Caco-2 (cell line): ENCODE results near the gene TAF6L. TPM values are rescaled to one million over a fixed set of nuclear protein-coding genes. Genes with fewer than 3 reads are reported as not detected.

ENCODE experiments used
- BruUV-seq: library from RNA; stranded (reverse); fragments of 400-500 nt; replicated peaks from 2 replicates; lab custom pipeline; 2021; lab: Mats Ljungman, UMichigan
- CTCF ChIA-PET: fragments of 300-600 bp; sonication (Branson Sonifier 250); formaldehyde crosslinking; loops from one replicate; lab custom pipeline; 2022; ENCODE audit warnings: antibody characterized with exemption; lab: Charles Lee
- POLR2A ChIA-PET: fragments of 300-600 bp; sonication (Branson Sonifier 250); formaldehyde crosslinking; loops from one replicate; lab custom pipeline; 2022; ENCODE audit warnings: antibody characterized with exemption; lab: Charles Lee
- DNase-seq, 2 experiments: peaks; one replicate each; pipeline versions ENCODE4 v3.0.0 to v3.0.0-alpha.2; 2020 to 2022
- H3K27me3 ChIP-seq: replicated peaks from 2 replicates; pipeline ENCODE4 v1.6.0; 2011; ENCODE audit warnings: low read length; ENCODE audit not compliant: control insufficient read depth, insufficient read depth
- H3K36me3 ChIP-seq: 2 replicates; pipeline ENCODE4 v1.5.1; 2011; ENCODE audit warnings: low read length; ENCODE audit not compliant: control insufficient read depth, insufficient read depth
- H3K4me1 ChIP-seq: fragments of 250-450 bp; sonication (Bioruptor Pico); 2 replicates; pipeline ENCODE4 v1.5.1; 2020; ENCODE audit warnings: mild to moderate bottlenecking
- H3K4me3 ChIP-seq: 2 replicates; pipeline ENCODE4 v1.5.1; 2011; ENCODE audit warnings: low read depth, mild to moderate bottlenecking, control low read depth, low read length
- H3K9me3 ChIP-seq: fragments of 250-450 bp; sonication (Bioruptor Pico); 2 replicates; pipeline ENCODE4 v1.5.1; 2020; ENCODE audit warnings: mild to moderate bottlenecking, moderate library complexity
- H3K27ac Mint-ChIP-seq: one replicate; pipeline ENCODE4 v1.8.0; 2022; ENCODE audit warnings: mixed read lengths; ENCODE audit not compliant: unreplicated experiment
- H3K27me3 Mint-ChIP-seq: one replicate; pipeline ENCODE4 v1.8.0; 2022; ENCODE audit warnings: mixed read lengths; ENCODE audit not compliant: insufficient read depth, unreplicated experiment
- H3K36me3 Mint-ChIP-seq: one replicate; pipeline ENCODE4 v1.8.0; 2022; ENCODE audit warnings: mild to moderate bottlenecking, mixed read lengths; ENCODE audit not compliant: insufficient read depth, unreplicated experiment
- H3K4me1 Mint-ChIP-seq: one replicate; pipeline ENCODE4 v1.8.0; 2022; ENCODE audit warnings: low read depth, mixed read lengths; ENCODE audit not compliant: unreplicated experiment
- H3K4me3 Mint-ChIP-seq: one replicate; pipeline ENCODE4 v1.8.0; 2022; ENCODE audit warnings: mild to moderate bottlenecking, moderate library complexity, mixed read lengths; ENCODE audit not compliant: unreplicated experiment
- H3K9me3 Mint-ChIP-seq: one replicate; pipeline ENCODE4 v1.8.0; 2022; ENCODE audit warnings: mixed read lengths; ENCODE audit not compliant: unreplicated experiment
- intact Hi-C: fragments of 100-400 bp; cut with micrococcal nuclease; formaldehyde crosslinking; loops from one replicate; pipeline ENCODE4 v1.10.0; 2022; ENCODE audit not compliant: unreplicated experiment
- total RNA-seq: library from RNA; stranded (reverse); gene quantifications from 2 replicates; pipeline ENCODE4 v1.2.3, GENCODE V29; 2022
- TF ChIP-seq, protein P1 (sequence below), 2 experiments: fragments of 200-600 bp in 1 of 2; IDR thresholded peaks; 1 replicate in 1 of 2; 2 replicates in 1 of 2; pipeline versions ENCODE4 v1.5.1 to v1.8.0; 2011 to 2022; ENCODE audit warnings: antibody characterized with exemption in 1 of 2, control low read depth in 1 of 2, inconsistent platforms in 1 of 2, low read depth in 1 of 2, low read length in 1 of 2, mild to moderate bottlenecking in 1 of 2, moderate library complexity in 1 of 2; ENCODE audit not compliant: insufficient read depth in 1 of 2, severe bottlenecking in 1 of 2, unreplicated experiment in 1 of 2

Gene TAF6L
- total RNA-seq, 1 experiment from 2014 or later, result 26.8 TPM

DNA sequence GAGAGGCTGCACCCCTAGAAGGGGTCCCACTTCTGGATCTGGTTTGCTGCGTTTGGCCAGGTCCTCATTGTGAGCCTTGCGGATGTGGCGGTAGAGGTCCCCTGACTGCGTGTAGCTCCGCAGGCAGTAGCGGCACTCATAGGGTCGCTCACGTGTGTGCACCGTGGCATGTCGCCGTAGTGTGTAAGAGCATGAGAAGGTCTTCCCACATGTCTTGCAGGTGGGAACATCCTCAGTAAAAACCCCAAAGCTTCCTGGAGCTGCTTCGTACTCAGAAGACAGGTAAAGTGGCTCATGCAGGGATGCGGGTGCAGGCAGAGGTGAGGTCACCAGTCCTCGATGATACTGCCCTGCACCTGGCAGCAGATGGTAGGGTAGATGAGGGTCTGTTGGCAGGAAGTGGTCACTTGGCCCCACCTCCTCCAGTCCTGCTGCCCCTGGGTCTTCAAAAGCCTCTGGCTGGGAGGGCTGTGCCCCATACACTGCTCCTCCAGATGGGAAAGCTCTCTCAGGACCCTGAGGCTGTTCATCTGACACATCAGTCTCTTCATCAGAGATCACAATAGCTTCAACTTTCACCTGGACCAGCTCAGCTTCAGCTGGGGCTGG, 18.9 kb upstream of the TAF6L start:
- Mint-ChIP-seq H3K36me3 (peaks cover 23% of the 10 kb centered on the region), H3K4me3 (no peak overlapping the region), H3K4me1 (no peaks in the 10 kb centered on the region), H3K9me3 (no peaks in the 10 kb centered on the region), H3K27me3 (no peaks in the 10 kb centered on the region), H3K27ac (no peak overlapping the region)
- CTCF ChIA-PET, result no interaction called here
- Histone ChIP-seq H3K36me3 (peaks cover 3% of the 10 kb centered on the region), H3K4me1 (peaks cover 9% of the 10 kb centered on the region; the same call in 1 of the 2 replicates), H3K9me3 (no peaks in the 10 kb centered on the region), H3K27me3 (no peaks in the 10 kb centered on the region), H3K4me3 (no peak overlapping the region)
- intact Hi-C loops, result loop anchor here (2.0 kb wide), 1 partner anchor 23 kb away; the partner anchor contains the start of gene TTC9C
- no TSS peak for BruUV-seq
- TF ChIP-seq, protein P1, sequence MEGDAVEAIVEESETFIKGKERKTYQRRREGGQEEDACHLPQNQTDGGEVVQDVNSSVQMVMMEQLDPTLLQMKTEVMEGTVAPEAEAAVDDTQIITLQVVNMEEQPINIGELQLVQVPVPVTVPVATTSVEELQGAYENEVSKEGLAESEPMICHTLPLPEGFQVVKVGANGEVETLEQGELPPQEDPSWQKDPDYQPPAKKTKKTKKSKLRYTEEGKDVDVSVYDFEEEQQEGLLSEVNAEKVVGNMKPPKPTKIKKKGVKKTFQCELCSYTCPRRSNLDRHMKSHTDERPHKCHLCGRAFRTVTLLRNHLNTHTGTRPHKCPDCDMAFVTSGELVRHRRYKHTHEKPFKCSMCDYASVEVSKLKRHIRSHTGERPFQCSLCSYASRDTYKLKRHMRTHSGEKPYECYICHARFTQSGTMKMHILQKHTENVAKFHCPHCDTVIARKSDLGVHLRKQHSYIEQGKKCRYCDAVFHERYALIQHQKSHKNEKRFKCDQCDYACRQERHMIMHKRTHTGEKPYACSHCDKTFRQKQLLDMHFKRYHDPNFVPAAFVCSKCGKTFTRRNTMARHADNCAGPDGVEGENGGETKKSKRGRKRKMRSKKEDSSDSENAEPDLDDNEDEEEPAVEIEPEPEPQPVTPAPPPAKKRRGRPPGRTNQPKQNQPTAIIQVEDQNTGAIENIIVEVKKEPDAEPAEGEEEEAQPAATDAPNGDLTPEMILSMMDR (IDR thresholded peaks at IDR 0.05; ENCODE audit: insufficient read depth in 1 of 2, low read depth in 1 of 2, low read length in 1 of 2, severe bottlenecking in 1 of 2, unreplicated experiment in 1 of 2), result no peak
- POLR2A ChIA-PET, result interaction anchor here (0.5 to 1.7 kb wide), 2 partner anchors 10 to 80 kb away, joined by 3 to 11 read pairs; partner anchors contain the start of genes POLR2G and STX5
- DNase-seq, result no peak

DNA sequence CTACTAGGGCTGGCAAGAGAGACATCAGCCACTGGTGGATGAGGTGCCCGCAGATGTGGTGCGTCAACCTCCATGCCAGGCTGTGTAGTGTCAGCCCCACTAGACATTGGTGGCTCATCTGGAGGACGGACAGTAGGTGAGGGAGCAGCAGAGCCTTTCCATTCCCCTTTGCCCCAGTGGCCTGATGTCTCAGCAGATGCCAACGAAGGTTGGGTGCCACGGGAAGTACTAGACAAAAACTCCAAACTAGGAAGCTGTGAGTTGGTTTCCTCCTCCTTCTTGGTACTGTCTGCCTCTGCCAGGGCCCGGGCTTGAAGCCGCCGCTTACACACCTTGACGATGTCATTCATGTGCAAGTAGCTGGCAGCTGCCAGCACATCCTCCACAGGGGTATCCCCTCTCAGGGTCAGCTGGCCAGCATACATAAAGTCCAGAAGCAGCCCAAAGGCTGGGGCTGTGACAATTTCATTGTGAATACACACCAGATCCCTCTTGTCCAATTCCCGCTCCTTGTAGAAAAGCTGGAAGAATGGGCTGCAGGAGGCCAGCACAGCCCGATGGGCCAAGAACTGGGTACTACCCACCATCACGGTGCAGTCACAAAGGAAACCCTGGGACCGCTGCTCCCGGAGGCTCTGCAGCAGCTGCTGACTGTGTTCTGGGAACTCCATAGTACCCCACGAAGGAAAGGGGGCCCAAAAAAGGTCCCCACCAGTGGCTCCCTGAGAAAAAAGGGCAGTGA, 18.0 kb upstream of the TAF6L start:
- Histone ChIP-seq H3K4me3 (peak overlapping the region; percentile 56), H3K27me3 (no peaks in the 10 kb centered on the region), H3K9me3 (no peaks in the 10 kb centered on the region), H3K36me3 (peaks cover 3% of the 10 kb centered on the region), H3K4me1 (peaks cover 9% of the 10 kb centered on the region; the same call in 1 of the 2 replicates)
- Mint-ChIP-seq H3K4me1 (no peaks in the 10 kb centered on the region), H3K27ac (peak overlapping the region; percentile 95), H3K9me3 (no peaks in the 10 kb centered on the region), H3K4me3 (peak overlapping the region; percentile 97), H3K36me3 (peaks cover 23% of the 10 kb centered on the region), H3K27me3 (no peaks in the 10 kb centered on the region)
- POLR2A ChIA-PET, result interaction anchor here (0.6 to 2.1 kb wide), 29 partner anchors 8 to 273 kb away, joined by 3 to 71 read pairs (median 8); partner anchors contain the start of genes B3GAT3, C11orf98, CSKMT and EEF1G
- intact Hi-C loops, result loop anchor here (1.0 to 2.0 kb wide), 2 partner anchors 8 to 24 kb away; partner anchors contain the start of genes POLR2G and TTC9C
- CTCF ChIA-PET, result interaction anchor here (0.5 to 1.7 kb wide), 14 partner anchors 8 to 358 kb away, joined by 3 to 48 read pairs (median 4); partner anchors contain the start of genes HNRNPUL2, POLR2G, TAF6L and TMEM179B
- DNase-seq, result no peak
- BruUV-seq, result TSS peak; percentile 85
- TF ChIP-seq, protein P1 (IDR thresholded peaks at IDR 0.05; ENCODE audit: insufficient read depth in 1 of 2, low read depth in 1 of 2, low read length in 1 of 2, severe bottlenecking in 1 of 2, unreplicated experiment in 1 of 2), result no peak
